ENCODE data around the gene ITGB7. TPM values are rescaled to one million over a fixed set of nuclear protein-coding genes. Genes with fewer than 3 reads are reported as not detected.

ITGB7 gene
- total and polyA plus RNA-seq, 9 of the 15 experiments (the other 6 are each of a cell fraction or from before 2014, with no cell fraction given): 0.06 to 2.0 (median 0.67) TPM

- TF ChIP-seq HOMEZ (CRISPR knock-in tag; IDR thresholded peaks at IDR 0.05) (no peak), ZNF311 (CRISPR knock-in tag; IDR thresholded peaks at IDR 0.05) (0 out of 2 replicates have a peak, but pooled peaks have one; percentile 31), SREBF1 (IDR thresholded peaks at IDR 0.05; ENCODE audit: borderline replicate concordance, low read depth, low read length) (no peak), ZNF639 (CRISPR knock-in tag; conservative IDR thresholded peaks at IDR 0.05 in 1 of 2, IDR thresholded peaks at IDR 0.05 in 1 of 2) (peak in 1 of 2 experiments; percentile 57; a peak in 1 of 4 replicates), SMARCA4 (IDR thresholded peaks at IDR 0.05) (peak; percentile 42; the same call in 1 of the 2 replicates), ZNF3 (CRISPR knock-in tag; IDR thresholded peaks at IDR 0.05) (no peak), POLR2B (IDR thresholded peaks at IDR 0.05; ENCODE audit: low read depth, partially characterized antibody) (peak; percentile 85), MYNN (IDR thresholded peaks at IDR 0.05) (no peak), MYNN (CRISPR knock-in tag; IDR thresholded peaks at IDR 0.05) (no peak), ID3 (CRISPR knock-in tag; IDR thresholded peaks at IDR 0.05) (no peak), ID3 (tag; IDR thresholded peaks at IDR 0.05) (no peak), MBD2 (IDR thresholded peaks at IDR 0.05; ENCODE audit: borderline replicate concordance, low read depth) (no peak), SAFB (IDR thresholded peaks at IDR 0.05; ENCODE audit: borderline replicate concordance, low read depth, low read length) (no peak), NUFIP1 (IDR thresholded peaks at IDR 0.05; ENCODE audit: partially characterized antibody) (no peak), ADNP (tag; IDR thresholded peaks at IDR 0.05) (no peak), C11orf30 (IDR thresholded peaks at IDR 0.05; ENCODE audit: low read depth) (no peak), IRF1 (CRISPR knock-in tag; IDR thresholded peaks at IDR 0.05; ENCODE audit: borderline replicate concordance) (no peak), ZNF696 (CRISPR knock-in tag; conservative IDR thresholded peaks at IDR 0.05) (no peak), E4F1 (CRISPR knock-in tag; IDR thresholded peaks at IDR 0.05; ENCODE audit: borderline replicate concordance) (no peak), BRF1 (IDR thresholded peaks at IDR 0.05; ENCODE audit: borderline replicate concordance, extremely low read depth, insufficient read length) (no peak), FOXA1 (IDR thresholded peaks at IDR 0.05; ENCODE audit: borderline replicate concordance) (no peak), NCOA6 (IDR thresholded peaks at IDR 0.05) (no peak)
Observed at GRCh38 chr12:53221203-53222080, 14.4 kb upstream of the ITGB7 start (continued).
